ENCODE data around the gene PHLDA2.

PHLDA2 gene

DNA sequence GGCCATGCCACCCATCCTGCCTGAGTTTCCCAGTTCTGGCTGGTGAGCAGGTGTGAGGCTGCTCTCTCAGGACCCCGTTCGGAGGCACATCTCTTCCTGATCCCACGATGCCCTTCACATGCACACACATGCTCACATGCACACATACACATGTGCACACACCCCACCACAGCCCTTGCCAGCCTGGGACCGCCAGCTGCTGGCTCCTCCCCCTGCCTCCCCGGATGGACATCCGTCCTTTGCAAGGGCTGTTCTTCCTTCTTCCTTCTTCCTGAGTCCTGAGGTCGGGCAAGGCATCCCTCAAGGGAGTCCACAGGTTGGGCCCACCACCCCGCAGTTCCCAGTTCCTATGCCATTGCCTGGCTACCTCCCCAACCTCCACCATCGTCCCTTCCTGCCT lies 33.2 kb downstream of the PHLDA2 start:
- DNase-seq: no peak

DNA sequence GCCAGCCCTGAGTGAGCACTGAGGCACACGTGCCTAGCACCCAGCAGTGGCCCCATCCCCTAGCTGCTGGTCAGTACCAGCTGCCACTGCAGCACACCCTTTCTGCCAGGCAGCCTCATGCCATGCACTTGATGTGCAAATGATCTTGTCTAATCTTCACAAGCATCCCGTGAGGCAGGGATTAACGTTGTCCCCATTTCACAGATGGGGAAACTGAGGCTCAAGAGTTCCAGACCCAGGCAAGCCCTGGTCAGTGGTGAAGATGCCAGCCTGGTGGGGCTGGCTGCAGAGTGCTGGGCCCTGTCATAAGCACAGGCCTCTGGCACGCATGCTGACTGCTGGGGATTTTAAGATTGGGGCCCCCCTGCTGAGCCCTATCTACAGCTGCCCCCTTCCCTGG lies 35.3 kb downstream of the PHLDA2 start:
- DNase-seq: no peak

DNA sequence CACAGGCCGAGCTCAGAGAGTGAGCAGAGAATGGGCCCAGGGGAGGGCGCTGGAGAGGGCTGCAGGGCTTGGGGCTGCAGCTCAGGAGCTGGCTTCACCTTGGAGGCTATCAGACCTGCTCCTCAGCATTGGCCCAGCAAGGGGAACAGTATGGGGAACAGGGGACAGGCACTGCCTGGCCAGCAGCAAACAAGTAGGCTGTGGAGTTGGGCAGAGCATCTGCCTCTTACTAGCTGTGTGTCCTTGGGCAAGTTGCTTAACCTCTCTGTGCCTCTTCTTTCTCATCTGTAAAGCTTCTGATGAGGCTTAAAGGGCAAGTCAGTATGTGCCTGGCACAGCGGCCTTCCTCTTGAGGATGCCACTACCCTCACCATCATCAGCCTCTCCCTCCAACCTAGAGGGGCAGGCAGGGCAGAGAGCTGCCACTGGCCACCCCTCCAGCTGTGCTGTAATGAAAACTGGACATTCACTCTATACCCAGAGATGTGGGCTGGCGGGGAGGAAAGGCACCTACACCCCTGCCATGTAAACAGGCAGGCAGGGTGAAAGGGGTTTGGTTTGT lies 36.2 kb downstream of the PHLDA2 start:
- no peak for DNase-seq

DNA sequence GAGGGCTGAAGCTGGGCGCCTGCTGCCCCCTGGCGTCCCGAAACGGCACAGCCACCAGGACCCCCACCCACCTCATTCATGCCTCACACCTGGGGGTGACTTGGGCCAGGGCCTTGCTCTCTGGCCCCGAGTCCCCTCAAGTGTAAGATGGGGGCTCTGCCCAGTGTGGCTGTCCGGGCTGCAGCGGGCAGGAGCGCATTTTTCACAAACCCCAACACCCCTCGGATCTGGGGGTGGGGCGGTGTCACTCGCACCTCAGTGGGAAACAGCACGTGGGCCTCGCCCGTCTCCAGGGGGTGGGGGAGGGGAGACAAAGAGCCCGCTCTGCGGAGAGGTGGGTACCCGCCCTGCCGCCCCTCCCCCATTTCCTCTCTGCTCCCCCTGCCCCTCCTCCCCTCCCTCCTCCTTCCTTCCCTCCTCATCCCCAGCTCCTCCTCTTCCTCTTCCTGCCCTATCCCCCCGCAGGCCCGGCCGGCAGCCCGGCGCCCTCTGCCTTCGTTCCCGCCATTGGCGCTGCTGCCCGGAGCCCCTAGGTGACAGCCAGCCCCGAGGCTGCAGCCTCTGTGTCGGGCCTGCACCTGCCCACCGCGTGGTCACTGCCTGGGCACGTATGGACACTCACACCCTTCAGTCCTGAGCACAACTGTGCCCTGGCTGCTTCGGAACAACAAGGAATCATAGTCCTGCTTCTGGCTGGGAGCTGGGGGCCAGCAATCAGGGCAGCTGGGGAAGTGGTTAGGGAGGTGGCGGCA lies 36.8 kb downstream of the PHLDA2 start:
- DNase-seq: peak; percentile 52 to 90

DNA sequence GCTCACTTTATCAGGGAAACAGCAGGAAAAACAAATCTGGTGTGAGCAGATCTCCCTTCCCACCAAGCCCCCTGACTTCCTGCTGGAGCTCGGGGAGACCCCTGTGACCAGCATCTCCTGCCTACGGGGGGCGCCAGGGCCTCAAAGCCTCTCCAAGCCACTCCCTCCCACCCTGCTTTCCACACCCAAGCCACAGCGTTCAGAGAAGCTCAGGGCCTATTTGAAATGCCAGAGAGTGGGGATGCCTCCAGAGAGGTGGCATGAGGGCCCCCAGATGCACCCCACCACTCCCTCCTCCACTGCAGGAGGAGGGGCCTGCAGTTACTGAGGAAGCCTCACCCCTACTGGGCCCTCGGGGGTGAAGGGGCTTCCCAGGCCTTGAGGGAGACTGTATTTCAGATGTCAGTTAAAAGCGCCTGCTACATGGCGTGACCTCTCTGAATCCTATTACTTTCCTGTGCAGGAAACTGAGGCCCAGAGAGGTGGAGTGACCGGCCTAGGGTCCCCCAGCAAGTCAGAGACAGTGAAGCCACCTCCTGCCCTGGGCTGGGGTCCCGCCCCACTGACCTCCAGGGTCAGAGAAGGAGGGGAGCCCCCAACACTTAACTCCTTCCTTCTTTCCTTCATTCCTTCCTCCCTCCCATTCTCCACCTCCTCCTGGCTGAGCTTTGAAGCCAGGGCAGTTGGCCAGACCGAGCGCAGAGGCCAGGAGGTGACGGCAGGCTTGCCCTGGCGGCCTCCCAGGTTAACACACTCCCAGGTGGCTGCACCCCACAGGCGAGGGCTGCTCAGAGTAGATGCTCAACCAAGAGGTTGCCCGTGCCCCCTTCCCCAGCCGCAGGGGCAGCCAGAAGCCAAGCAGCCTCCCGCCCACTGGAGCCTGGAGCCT lies 37.6 kb downstream of the PHLDA2 start:
- peak; percentile 35 to 52 for DNase-seq

DNA sequence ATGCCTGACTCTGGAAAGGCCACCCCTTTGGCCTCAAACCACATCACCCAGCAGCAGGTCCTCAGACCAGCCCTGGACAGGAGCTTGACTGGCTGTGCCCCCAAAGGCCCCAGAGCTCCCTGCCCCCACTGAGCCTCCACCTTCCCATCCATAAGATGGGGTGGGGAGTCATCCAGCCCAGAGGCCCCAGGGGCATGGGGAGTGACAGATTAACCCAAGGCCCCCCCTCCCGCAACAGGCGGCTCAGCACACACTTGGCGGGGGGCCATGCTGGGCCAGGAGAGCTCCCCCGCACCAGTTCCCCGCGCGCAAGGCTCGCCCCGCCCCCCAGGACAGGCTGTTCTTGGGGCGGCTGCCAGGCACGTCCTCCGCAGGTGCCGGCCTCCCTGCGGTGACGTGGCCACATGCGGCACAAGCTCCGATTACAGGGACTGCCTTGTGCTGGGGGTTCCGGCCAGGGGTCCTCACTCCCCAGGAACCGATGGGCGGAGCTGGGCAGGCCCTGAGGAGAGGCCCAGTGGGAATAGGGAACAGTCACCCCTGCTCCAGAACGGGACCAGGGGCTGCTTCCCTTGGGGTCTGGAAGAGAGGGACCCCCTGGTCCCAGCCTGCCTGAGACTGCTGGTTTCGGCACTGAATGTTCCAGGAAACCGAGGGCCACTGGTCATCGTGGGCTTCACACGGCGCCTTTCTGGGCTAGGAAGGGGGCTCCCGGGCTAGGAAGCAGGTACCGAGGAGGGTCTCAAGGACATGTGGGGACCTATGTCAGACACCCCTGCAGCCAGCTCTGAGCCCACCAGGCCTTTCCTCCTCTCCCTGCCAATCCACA lies 38.5 kb downstream of the PHLDA2 start:
- no peak for DNase-seq

DNA sequence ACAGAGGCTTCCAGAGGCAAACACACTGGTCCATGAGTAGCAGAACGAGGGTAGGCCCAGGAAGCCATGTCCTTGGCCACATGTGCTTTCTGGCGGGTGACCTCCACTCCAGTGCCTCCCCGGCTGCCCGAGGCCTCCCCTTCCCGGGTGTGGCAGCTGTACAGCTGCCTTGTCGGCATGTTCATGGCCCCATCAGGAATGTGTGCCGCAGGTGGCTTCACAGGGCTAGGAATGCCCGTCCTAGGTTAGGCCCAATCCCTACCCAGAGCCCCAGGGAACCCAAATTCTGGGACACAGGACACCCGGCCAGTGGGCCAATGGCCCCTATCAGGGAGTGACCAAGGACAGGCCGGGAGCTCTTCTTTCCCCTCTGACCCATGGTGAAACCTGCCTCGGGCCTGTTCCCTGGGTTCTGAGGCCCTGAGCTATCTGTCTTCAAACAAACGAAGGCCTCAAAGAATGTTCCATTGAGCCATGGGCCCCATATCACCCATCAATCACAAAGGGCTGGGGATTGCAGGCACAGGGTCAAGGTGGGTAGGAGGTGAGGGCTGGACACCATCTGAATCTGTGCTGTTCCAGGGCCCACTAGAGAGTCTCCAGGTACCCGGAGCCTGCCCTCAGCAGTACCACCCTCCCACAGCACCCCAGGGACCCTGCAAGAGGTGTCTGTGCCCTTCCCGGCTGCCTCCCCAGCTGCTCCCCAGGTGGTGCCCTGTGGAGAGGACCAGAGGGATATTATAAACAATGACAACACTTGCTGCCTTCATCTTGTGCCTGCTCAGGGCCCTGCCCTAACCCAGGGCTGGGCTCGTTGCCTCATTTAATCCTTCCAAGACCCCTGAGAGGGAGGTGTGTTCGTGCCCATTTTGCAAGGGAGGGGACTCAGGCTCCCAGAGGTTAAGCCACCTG lies 39.6 kb downstream of the PHLDA2 start:
- no peak for DNase-seq

DNA sequence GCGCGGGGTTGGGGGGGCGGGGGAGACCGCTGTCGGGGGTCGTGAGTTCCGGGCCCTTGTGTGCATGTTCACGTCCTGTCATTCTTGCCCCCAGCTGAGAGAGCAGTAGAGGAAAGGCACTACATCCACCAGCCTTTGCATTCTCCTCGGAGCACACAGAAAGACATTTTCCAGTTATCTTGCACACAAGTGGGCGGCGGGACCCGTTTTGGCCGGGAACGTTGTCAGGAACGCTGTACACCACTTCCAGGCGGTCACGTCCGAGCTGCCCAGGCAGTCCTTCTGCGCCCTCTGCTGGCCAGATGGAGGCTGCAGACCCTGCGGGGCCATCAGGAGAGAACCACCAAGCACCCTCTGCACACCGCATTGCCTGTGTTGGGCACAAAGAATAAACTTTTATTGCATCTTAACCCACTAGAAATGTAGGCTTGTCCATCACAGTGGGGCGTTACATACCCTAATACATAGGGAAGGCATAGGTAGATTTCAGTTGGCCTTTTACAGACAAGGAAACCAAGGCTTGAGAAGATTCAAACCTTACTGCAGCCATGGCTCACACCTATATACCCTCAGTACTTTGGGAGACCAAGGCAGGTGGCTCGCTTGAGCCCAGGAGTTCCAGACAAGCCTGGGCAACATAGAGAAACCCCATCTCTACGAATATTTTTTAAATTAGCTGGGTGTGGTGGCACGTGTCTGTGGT lies 40.8 kb downstream of the PHLDA2 start:
- peak; percentile 70 to 97 for DNase-seq

DNA sequence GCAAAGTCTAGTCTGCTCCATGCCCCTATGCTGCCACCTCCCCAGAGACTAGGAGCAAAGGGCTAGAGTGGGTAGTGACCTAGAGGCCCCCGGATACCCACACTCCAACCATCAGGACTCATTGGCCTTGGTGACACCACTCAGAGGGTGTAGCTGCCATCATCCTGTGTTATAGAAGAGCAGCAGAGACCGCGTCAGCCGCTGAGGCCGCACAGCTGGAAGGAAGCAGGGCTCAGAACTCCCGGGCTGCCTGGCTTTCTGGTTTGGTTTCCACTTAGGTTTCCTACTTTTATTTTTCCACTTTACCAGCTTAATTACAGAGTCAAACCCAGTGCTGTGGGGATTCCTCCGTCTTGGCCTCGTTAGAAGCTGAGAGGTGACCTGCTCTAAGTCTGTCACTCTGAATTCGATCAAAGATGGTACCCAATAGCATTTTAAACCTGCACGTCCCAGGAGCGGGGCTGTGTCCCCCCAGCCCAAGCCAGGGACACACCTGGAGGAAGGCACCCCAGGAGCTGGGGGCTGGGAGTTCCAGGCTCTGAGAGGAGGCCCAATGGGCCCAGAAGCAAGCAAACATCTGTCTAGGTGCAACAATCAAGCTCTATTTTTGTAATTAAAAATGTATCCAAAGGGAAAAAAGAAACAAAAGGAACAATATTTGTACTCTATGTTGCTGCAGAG lies 41.6 kb downstream of the PHLDA2 start:
- no peak for DNase-seq

DNA sequence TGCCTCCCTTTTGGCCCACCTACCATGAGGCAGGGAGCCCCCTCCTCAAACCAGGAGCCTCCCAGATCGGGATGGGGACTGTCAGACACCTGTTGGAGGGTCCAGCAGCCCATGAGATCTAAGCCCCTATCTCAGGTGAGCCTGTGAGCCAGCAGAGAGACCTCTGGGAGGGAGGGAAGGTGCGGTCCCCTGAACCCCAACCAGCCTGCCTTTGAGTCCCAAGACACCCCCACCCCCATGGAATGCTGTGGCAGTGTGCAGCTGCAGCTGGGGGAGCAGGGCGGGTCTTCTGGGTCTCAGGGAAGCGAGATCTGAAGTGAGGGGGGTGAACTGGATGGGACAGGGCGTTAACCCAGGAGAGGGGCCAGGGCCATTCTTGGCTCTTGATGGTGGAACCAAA lies 42.3 kb downstream of the PHLDA2 start:
- DNase-seq: no peak

DNA sequence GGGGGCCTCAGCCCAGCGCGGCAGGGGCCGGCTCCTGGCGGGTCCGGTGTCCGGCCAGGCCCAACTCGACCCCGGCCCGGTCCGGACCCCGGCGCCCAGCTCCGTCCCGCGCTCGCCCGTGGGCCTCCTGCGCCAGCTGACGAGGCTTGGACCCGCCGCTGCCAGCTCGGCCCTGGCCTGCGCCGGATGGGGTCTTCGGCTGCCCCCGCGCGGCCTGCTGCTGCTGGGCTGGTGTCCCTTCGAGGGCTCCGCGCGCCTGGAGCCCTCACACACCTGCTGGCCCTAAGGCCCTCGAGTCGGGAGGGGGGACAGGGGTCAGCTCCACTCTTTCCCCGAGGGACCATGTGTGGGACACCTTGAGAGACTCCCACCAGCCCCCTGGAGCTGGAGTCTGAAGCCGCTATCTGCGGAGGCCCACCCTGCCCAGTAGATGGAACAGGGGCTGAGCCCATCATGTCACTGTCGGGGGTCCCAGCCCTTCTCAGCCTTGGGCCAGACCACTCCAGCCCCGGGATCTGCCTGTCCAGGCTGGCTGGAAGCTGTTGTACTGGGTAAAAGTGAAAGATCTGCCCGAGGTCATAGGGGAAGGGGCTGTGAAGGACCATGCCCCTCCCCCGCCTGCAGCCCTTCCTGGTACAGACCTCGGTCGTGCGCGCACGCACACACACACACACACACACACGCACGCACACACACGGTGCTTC lies 42.9 kb downstream of the PHLDA2 start:
- peak; percentile 39 to 86 for DNase-seq

DNA sequence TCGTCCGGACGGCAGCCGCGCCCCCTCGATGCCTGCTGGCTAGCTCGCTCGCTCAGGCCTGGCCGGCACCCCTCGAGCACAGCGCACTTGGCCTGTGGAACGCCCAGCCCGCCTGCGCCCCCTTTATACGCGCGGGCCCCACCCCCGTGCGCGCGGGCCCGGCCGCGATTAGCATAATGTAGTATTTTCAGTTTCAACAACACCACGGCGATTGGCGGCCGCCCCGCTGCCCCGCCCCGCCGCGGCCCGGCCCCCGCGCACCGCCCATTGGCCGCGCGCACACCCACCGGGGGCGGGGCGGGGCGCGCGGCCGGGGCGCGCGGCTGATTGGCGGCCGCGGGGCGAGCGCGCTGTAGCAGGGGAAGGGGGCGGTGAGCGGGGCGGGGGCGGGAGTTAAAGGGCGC lies 43.5 kb downstream of the PHLDA2 start, which contains the start of gene CDKN1C:
Gene CDKN1C (minus strand): TSS at position 98 of the 404 bp plus-strand sequence. CDS start 319 bp downstream, outside the sequence.
- DNase-seq: peak; percentile 77 to 95

DNA sequence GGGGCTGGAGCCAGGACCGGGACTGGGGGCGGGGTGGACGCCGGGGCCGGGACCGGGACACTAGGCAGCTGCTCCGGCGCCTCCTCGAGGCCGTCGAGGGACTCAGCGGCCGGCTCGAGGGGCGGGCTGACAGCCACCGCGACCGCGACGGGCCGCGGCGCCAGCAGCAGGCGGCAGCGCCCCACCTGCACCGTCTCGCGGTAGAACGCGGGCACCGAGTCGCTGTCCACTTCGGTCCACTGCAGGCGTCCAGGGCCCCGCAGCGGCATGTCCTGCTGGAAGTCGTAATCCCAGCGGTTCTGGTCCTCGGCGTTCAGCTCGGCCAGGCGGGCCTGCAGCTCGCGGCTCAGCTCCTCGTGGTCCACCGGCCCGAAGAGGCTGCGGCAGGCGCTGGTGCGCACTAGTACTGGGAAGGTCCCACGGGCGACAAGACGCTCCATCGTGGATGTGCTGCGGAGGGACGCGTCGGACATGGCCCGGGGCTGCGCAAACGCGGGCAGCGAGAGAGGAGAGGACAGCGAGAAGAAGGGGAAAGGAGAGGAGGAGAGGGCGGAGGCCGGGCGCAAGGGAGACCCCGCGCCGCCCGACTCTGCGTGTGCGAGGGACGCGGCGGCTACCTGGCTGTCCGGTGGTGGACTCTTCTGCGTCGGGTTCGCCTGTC lies 44.1 kb downstream of the PHLDA2 start:
- DNase-seq: peak; percentile 49 to 85

DNA sequence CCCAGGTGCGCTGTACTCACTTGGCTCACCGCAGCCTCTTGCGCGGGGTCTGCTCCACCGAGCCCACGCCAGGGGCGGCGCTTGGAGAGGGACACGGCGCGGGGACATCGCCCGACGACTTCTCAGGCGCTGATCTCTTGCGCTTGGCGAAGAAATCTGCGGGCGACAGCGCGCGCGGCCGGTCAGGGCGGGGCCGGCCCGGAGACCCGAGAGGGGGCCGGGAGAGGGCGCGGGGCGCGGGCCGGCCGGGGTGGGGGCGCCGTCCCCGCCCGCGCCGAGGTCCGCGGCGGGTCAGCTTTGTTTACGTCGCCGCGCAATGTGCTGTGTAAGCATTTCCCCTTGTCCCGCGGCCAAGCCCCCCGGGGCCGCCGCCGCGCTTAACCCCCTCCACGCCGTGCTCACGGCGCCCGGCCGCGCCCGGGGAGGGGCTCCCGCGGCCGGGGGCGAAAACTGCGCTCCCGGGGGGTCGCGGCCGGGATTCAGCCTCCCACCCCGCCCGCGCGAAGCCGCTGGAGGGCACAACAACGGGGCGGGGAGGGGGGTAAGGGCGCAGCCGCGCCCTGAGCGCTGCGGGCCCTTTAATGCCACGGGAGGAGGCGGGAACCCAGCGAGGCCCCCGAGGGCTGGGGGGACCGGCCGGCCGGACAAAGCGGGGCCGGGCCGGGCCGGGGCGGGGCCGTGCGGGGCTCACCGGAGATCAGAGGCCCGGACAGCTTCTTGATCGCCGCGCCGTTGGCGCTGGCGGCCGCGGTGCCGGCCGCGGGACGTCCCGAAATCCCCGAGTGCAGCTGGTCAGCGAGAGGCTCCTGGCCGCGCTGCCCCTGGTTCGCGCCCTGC lies 45.0 kb downstream of the PHLDA2 start:
- peak in 1 of 2 experiments; percentile 72 for DNase-seq

DNA sequence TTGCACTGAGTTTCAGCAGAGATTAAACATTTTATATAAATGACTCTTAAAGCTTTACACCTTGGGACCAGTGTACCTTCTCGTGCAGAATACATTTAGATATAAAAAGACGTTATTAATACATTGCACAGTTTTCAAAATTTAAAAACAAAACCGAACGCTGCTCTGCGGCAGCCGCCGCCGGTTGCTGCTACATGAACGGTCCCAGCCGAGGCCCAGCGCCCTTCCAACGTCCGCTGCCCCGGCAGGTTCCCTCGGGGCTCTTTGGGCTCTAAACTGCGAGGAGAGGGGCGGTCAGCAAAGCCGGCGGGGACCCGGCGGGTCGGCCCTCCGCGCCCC lies 45.6 kb downstream of the PHLDA2 start:
- peak in 1 of 2 experiments; percentile 72 for DNase-seq

DNA sequence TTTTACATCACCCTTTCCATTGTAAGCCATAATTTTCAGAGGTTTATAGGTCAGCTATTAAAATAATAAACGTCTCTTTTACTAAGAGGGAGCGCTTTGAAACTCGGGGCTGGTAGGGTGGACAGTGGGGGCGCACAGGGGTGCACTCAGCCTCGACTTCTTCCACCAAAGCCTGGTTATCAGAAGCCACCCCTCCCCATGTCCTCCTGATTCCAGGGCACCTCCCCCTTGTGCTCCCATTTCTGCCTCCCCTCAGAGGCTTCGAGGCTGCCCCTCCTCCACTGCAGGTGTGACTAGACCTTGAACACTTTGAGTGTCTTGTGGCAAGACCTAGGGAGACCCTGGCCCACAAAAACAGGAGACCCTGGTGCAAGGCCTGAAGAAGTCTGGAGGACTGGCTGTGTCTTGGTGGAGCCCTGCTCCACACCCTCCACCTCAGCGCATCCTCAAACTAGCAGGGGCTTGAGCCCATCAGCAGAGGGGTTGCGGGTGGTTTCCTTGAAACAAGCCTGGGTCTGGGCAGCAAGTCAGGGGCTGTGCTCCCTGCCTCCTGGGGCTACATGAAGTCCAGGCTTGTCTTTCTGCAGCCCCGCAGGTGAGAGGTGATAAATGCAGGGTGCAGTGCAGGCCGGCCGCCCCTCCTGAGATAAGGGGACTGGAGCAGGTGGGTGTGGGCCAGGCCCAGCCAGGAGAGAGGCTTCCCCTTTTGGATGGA lies 46.7 kb downstream of the PHLDA2 start:
- no peak for DNase-seq

DNA sequence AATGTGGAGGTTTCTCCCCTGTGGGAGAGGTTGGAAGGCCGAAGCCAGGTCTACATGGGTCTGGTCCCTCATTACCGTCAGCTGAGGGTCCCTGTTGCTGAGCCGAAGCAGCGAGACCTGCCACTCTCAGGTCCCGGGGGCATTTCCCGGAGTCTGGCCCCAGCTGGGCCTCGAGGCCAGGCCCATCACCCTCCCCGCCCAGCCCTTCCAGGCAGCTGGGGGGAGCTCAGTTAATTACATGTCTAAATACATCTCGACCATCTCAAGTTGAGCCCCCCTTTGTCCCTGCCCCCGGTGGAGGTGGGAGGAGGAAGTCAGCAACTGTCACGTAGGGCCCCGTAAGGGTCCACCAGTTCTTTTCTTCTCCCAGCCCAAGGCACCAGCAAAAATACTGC lies 47.2 kb downstream of the PHLDA2 start:
- no peak for DNase-seq
